ENCODE data around the gene JAKMIP1. TPM values are rescaled to one million over a fixed set of nuclear protein-coding genes. Genes with fewer than 3 reads are reported as not detected.

JAKMIP1 gene
- total RNA-seq, 1 donor: not detected

DNA sequence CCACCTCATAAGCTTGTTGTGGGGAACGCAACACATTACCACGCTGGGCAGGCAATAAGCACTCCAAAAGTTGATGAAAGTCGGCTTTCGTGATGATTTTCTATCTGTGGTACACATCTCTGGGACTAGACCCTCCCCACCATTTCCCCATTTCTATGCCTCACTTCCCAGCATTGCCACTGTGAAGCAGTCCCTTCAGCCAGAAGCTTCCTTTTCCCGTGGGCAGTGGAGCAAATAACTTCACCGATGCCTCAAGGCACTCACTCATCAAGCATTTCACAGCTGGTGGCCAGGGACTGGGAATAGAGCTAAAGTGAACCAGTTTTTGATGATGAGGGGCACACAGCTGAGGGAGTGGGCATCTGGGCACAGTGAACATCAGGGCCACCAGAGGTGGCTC lies 201.0 kb downstream of the JAKMIP1 start:
- Histone ChIP-seq H4K20me1 (ENCODE audit: insufficient read depth, low read length) (no peaks in the 10 kb centered on the region), H2AFZ (ENCODE audit: low read length) (no peak overlapping the region), H3K4me1 (ENCODE audit: insufficient read depth, low read length) (no peaks in the 10 kb centered on the region), H3K79me2 (ENCODE audit: insufficient read depth, low read length) (no peaks in the 10 kb centered on the region), H3K4me3 (ENCODE audit: insufficient read depth, low read length) (no peak overlapping the region), H3K4me2 (ENCODE audit: insufficient read depth, low read length) (no peak overlapping the region), H3K27ac (ENCODE audit: low read depth, low read length) (no peak overlapping the region), H3K27me3 (ENCODE audit: insufficient read depth, low read length) (no peaks in the 10 kb centered on the region), H3K9me3 (ENCODE audit: low read depth, low read length) (no peaks in the 10 kb centered on the region), H3K36me3 (ENCODE audit: insufficient read depth, low read length) (no peaks in the 10 kb centered on the region)
- TF ChIP-seq, protein P1, sequence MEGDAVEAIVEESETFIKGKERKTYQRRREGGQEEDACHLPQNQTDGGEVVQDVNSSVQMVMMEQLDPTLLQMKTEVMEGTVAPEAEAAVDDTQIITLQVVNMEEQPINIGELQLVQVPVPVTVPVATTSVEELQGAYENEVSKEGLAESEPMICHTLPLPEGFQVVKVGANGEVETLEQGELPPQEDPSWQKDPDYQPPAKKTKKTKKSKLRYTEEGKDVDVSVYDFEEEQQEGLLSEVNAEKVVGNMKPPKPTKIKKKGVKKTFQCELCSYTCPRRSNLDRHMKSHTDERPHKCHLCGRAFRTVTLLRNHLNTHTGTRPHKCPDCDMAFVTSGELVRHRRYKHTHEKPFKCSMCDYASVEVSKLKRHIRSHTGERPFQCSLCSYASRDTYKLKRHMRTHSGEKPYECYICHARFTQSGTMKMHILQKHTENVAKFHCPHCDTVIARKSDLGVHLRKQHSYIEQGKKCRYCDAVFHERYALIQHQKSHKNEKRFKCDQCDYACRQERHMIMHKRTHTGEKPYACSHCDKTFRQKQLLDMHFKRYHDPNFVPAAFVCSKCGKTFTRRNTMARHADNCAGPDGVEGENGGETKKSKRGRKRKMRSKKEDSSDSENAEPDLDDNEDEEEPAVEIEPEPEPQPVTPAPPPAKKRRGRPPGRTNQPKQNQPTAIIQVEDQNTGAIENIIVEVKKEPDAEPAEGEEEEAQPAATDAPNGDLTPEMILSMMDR (IDR thresholded peaks at IDR 0.05; ENCODE audit: extremely low read depth, low read depth, low read length): no peak
- DNase-seq (ENCODE audit: insufficient read length, low spot score, missing footprints): no peak

- H3K4me1 ChIP-seq (ENCODE audit: insufficient read depth, low read length): no peaks in the 10 kb centered on the region
- no peak overlapping the region for H3K4me2 ChIP-seq (ENCODE audit: insufficient read depth, low read length)
- peak; percentile 93 for DNase-seq (ENCODE audit: insufficient read length, low spot score, missing footprints)
- H3K36me3 ChIP-seq (ENCODE audit: insufficient read depth, low read length): no peaks in the 10 kb centered on the region
- no peak overlapping the region for H3K4me3 ChIP-seq (ENCODE audit: insufficient read depth, low read length)
- H2AFZ ChIP-seq (ENCODE audit: low read length): no peak overlapping the region
- no peaks in the 10 kb centered on the region for H3K9me3 ChIP-seq (ENCODE audit: low read depth, low read length)
- no peaks in the 10 kb centered on the region for H3K79me2 ChIP-seq (ENCODE audit: insufficient read depth, low read length)
- H3K27ac ChIP-seq (ENCODE audit: low read depth, low read length): no peak overlapping the region
- TF ChIP-seq, protein P1 (IDR thresholded peaks at IDR 0.05; ENCODE audit: extremely low read depth, low read depth, low read length): peak; percentile 90
- H4K20me1 ChIP-seq (ENCODE audit: insufficient read depth, low read length): no peaks in the 10 kb centered on the region
- no peaks in the 10 kb centered on the region for H3K27me3 ChIP-seq (ENCODE audit: insufficient read depth, low read length)
Measured at GRCh38 chr4:5998333-5998936, 201.9 kb downstream of the JAKMIP1 start.

- no peak for DNase-seq (ENCODE audit: insufficient read length, low spot score, missing footprints)
- Histone ChIP-seq H3K4me1 (ENCODE audit: insufficient read depth, low read length) (no peaks in the 10 kb centered on the region), H3K36me3 (ENCODE audit: insufficient read depth, low read length) (no peaks in the 10 kb centered on the region), H2AFZ (ENCODE audit: low read length) (no peak overlapping the region), H4K20me1 (ENCODE audit: insufficient read depth, low read length) (no peaks in the 10 kb centered on the region), H3K27ac (ENCODE audit: low read depth, low read length) (no peak overlapping the region), H3K4me3 (ENCODE audit: insufficient read depth, low read length) (no peak overlapping the region), H3K4me2 (ENCODE audit: insufficient read depth, low read length) (no peak overlapping the region), H3K27me3 (ENCODE audit: insufficient read depth, low read length) (no peaks in the 10 kb centered on the region), H3K9me3 (ENCODE audit: low read depth, low read length) (no peaks in the 10 kb centered on the region), H3K79me2 (ENCODE audit: insufficient read depth, low read length) (no peaks in the 10 kb centered on the region)
- TF ChIP-seq, protein P1 (IDR thresholded peaks at IDR 0.05; ENCODE audit: extremely low read depth, low read depth, low read length): no peak
Measured at GRCh38 chr4:5996641-5997040, 203.7 kb downstream of the JAKMIP1 start.

DNA sequence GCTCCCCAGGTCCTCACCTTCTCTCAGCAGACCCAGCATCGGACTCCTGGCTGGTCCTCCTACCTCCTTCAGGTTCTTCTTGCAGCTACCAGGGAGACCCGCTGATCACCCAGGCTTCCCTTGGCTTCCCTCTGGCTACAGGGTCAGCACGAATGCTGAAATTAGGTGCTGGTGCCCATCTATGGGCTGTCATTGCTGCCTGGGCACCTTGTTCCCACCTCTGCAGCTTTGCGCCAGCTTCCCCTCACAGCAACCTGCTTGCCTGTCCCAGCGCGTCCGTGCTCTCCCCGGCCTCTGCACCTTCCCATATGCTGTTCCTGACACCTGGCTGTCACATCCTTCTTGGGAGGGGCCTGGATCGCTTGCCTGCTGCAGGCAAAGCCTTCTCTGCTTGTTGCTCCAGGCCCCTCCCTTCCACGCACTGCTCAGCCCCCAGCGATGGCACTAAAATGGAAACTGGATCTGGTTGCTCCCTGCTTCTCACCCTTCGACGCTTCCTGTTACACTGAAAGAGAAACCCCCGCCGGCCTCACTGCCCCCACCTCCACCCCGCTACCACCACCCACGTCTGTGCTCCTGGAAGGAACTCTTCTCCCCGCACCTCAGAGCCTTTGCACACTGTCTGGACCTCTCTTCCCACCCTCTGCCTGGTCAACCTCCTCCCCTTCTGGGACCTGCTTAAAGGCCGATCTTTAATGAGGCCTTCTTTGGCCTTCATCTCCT lies 204.3 kb downstream of the JAKMIP1 start:
- Histone ChIP-seq H3K4me3 (ENCODE audit: insufficient read depth, low read length) (no peak overlapping the region), H3K36me3 (ENCODE audit: insufficient read depth, low read length) (no peaks in the 10 kb centered on the region), H4K20me1 (ENCODE audit: insufficient read depth, low read length) (no peaks in the 10 kb centered on the region), H3K4me2 (ENCODE audit: insufficient read depth, low read length) (no peak overlapping the region), H3K79me2 (ENCODE audit: insufficient read depth, low read length) (no peaks in the 10 kb centered on the region), H3K9me3 (ENCODE audit: low read depth, low read length) (no peaks in the 10 kb centered on the region), H3K27ac (ENCODE audit: low read depth, low read length) (no peak overlapping the region), H2AFZ (ENCODE audit: low read length) (no peak overlapping the region), H3K4me1 (ENCODE audit: insufficient read depth, low read length) (no peaks in the 10 kb centered on the region), H3K27me3 (ENCODE audit: insufficient read depth, low read length) (no peaks in the 10 kb centered on the region)
- no peak for DNase-seq (ENCODE audit: insufficient read length, low spot score, missing footprints)
- TF ChIP-seq, protein P1 (IDR thresholded peaks at IDR 0.05; ENCODE audit: extremely low read depth, low read depth, low read length): no peak
